ENCODE data around the gene IL10RB. TPM values are rescaled to one million over a fixed set of nuclear protein-coding genes. Genes with fewer than 3 reads are reported as not detected.
"Not testable (repeated sequence)": the region's sequence is repeated elsewhere in the genome, so short reads cannot be mapped to it uniquely, and the experiment has no call there.

IL10RB gene
- total and polyA plus RNA-seq, 8 donors: 24.0 to 48.2 (median 30.1) TPM

DNA sequence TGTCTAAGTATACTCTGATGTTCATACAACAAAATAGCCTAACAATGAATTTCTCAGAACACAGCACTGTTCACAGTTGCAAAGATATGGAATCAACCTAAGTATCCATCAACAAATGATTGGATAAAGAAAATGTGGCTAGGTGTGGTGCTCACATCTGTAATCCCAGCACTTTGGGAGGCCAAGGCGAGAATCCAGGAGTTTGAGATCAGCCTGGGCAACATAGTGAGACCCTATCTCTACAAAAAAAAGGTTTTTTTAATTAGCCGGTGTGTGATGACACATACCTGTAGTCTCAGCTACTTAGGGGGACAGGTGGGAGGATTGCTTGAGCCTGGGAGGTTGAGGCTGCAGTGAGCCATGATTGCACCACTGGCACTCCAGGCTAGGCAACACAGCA lies 25.8 kb upstream of the IL10RB start:
- H3K36me3 ChIP-seq: peaks cover 0 to 25% of the 10 kb centered on the region in 2 donors
- H3K4me1 ChIP-seq: peaks cover 2 to 80% of the 10 kb centered on the region in 2 donors
- intact Hi-C loops (cut with DNase I): no loop called here
- no peak overlapping the region for H3K27ac ChIP-seq
- TF ChIP-seq, protein P1, sequence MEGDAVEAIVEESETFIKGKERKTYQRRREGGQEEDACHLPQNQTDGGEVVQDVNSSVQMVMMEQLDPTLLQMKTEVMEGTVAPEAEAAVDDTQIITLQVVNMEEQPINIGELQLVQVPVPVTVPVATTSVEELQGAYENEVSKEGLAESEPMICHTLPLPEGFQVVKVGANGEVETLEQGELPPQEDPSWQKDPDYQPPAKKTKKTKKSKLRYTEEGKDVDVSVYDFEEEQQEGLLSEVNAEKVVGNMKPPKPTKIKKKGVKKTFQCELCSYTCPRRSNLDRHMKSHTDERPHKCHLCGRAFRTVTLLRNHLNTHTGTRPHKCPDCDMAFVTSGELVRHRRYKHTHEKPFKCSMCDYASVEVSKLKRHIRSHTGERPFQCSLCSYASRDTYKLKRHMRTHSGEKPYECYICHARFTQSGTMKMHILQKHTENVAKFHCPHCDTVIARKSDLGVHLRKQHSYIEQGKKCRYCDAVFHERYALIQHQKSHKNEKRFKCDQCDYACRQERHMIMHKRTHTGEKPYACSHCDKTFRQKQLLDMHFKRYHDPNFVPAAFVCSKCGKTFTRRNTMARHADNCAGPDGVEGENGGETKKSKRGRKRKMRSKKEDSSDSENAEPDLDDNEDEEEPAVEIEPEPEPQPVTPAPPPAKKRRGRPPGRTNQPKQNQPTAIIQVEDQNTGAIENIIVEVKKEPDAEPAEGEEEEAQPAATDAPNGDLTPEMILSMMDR (IDR thresholded peaks at IDR 0.05): no peak
- no peak overlapping the region for H3K4me3 ChIP-seq
- DNase-seq (no peak), ATAC-seq (no peak)
- H3K9me3 ChIP-seq: no peaks in the 10 kb centered on the region
- H3K27me3 ChIP-seq: no peaks in the 10 kb centered on the region

DNA sequence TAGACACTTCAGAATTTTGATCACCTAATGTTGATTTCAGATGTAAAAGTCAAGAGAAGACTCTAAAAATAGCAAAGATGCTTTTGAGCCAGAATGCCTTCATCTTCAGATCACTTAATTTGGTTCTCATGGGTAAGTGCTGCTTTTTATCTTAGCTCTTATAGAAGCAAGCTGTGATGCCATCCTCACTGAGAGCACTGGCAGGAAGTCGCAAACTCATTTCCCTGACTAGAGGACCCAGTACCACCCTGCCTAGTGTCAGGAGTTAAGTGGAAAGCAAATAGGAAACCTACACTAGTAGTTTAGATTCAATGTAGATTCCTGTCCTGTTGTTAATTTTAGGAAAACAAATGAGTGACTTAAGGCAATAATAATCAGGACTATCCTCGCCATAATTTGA lies 24.3 kb upstream of the IL10RB start:
- peaks cover 0 to 39% of the 10 kb centered on the region in 2 donors for H3K36me3 ChIP-seq
- ATAC-seq (no peak), DNase-seq (no peak)
- intact Hi-C loops (cut with DNase I): no loop called here
- H3K4me1 ChIP-seq: peaks cover 2 to 77% of the 10 kb centered on the region in 2 donors
- TF ChIP-seq, protein P1 (IDR thresholded peaks at IDR 0.05): no peak
- no peaks in the 10 kb centered on the region for H3K27me3 ChIP-seq
- H3K4me3 ChIP-seq: no peak overlapping the region
- no peak overlapping the region for H3K27ac ChIP-seq
- H3K9me3 ChIP-seq: no peaks in the 10 kb centered on the region

DNA sequence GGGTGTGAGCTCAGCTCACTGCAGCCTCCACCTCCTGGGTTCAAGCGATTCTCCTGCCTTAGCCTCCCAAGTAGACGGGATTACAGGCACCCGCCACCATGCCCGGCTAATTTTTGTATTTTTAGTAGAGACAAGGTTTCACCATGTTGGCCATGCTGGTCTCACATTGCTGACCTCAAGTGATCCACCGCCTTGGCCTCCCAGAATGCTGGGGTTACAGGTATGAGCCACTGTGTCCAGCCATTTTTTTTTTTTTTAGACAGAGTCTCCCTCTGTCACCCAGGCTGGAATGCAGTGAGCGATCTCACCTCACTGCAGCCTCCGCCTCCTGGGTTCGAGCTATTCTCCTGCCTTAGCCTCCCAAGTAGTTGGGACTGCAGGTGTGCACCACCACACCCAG lies 23.3 kb upstream of the IL10RB start:
- intact Hi-C loops (cut with DNase I); H3K9me3 ChIP-seq; ATAC-seq; H3K27me3 ChIP-seq; DNase-seq; H3K27ac ChIP-seq; H3K4me3 ChIP-seq: not testable (repeated sequence)
- H3K4me1 ChIP-seq: peaks cover 2 to 75% of the 10 kb centered on the region in 2 donors
- H3K36me3 ChIP-seq: peaks cover 0 to 49% of the 10 kb centered on the region in 2 donors

DNA sequence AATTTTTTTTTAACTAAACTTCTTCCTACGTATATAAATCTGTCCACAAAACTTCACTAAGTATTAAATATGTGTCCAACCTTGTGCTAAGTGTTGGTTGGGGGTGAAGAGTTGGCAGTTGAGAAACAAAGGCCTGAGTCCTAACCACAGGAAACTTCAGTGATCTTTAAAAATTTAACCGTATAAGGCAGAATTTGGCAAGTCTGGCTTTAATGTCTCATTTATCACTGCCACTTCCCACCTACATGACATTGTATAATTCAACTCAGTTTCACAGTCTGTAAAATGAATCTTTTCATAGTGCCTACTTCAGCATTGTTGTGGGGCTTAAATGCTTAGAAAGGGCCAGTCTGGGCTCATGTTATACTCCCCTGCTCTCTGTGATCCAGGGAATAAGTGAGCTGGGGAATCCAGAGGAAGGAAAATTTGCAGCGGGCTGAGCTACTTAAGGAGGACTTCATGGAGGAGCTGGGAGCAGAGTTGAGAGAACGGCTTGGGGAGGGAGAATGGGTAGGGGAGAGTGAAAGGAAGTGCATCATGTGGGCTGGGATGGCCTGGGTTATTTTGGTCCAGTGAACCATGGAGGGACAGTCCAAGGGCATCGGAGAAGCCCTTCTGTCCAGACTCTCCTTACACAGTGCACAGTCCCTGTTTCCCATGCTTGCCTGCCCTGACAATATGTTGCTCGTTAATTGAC lies 21.9 kb upstream of the IL10RB start:
- peaks cover under 1 to 61% of the 10 kb centered on the region in 2 donors for H3K4me1 ChIP-seq
- no peaks in the 10 kb centered on the region for H3K27me3 ChIP-seq
- intact Hi-C loops (cut with DNase I): no loop called here
- DNase-seq: no peak
- TF ChIP-seq, protein P1 (IDR thresholded peaks at IDR 0.05): no peak
- H3K4me3 ChIP-seq: no peak overlapping the region
- no peaks in the 10 kb centered on the region for H3K9me3 ChIP-seq
- H3K36me3 ChIP-seq: peaks cover 0 to 63% of the 10 kb centered on the region in 2 donors
- ATAC-seq: no peak
- H3K27ac ChIP-seq: peak overlapping the region in 1 of 2 donors; percentile 39

DNA sequence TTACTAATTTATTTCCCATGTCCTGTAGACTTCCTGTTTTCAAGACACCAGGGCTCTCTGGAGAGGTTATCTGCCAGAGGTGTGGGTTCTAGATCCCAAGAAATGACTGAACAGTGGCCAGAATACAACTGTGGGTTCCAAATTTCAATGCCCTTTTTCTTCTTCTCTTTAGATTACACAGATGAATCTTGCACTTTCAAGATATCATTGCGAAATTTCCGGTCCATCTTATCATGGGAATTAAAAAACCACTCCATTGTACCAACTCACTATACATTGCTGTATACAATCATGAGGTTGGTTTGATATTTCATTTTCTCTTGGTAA lies 21.4 kb upstream of the IL10RB start:
- peaks cover 0 to 60% of the 10 kb centered on the region in 2 donors for H3K4me1 ChIP-seq
- intact Hi-C loops (cut with DNase I): no loop called here
- ATAC-seq (no peak), DNase-seq (no peak)
- no peaks in the 10 kb centered on the region for H3K9me3 ChIP-seq
- peak overlapping the region in 1 of 2 donors; percentile 39 for H3K27ac ChIP-seq
- TF ChIP-seq, protein P1 (IDR thresholded peaks at IDR 0.05): no peak
- peaks cover 0 to 68% of the 10 kb centered on the region in 2 donors for H3K36me3 ChIP-seq
- H3K27me3 ChIP-seq: no peaks in the 10 kb centered on the region
- no peak overlapping the region for H3K4me3 ChIP-seq

Data from left lung (tissue), 10 donors.